Astrocyte (in vitro differentiated cells and primary cell): ENCODE measurements around the gene TKTL1.
"Not testable (repeated sequence)": the region's sequence is repeated elsewhere in the genome, so short reads cannot be mapped to it uniquely, and the experiment has no call there.

ENCODE experiments used
- EZH2 ChIP-seq: IDR thresholded peaks from 2 replicates; pipeline ENCODE4 v1.6.1; 2012; ENCODE audit warnings: mild to moderate bottlenecking, low read length, inconsistent platforms; ENCODE audit not compliant: insufficient read depth
- TF ChIP-seq, protein P1 (sequence below): IDR thresholded peaks from 2 replicates; pipeline ENCODE4 v1.5.1; 2011; ENCODE audit warnings: low read depth, mild to moderate bottlenecking, inconsistent platforms, low read length, moderate library complexity; ENCODE audit not compliant: insufficient read depth

DNA sequence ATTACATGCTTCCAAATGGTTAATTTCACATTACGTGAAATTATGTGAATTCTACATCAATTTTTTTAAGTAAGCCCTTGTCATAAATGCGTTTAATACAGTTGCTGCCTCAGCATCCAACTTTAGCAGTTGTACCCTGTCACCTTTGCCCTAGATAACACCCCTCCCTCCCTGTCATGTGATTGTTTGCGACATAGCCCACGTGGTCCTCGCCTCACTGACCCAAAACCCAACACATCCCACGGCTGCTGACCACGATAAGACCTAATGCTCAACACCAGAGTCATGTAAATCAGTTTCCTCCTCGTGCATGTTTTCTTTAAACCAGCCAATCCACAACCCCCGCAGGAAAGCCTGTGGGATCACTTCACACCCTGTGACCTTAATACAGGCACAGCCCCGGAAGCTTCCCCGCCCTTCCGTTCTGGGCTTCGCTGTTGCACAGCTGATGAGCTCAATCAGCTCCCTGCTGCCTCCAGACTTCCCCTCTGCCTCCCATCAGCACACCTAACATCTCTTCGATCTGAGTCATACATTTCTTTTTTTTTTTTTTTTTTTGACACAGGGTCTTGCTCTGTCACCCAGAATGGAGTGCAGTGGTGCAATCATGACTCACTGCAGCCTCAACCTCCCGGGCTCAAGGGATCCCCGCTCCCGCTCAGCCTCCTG lies 48.1 kb upstream of the TKTL1 start:
- TF ChIP-seq EZH2 = not testable (repeated sequence)
- TF ChIP-seq, protein P1, sequence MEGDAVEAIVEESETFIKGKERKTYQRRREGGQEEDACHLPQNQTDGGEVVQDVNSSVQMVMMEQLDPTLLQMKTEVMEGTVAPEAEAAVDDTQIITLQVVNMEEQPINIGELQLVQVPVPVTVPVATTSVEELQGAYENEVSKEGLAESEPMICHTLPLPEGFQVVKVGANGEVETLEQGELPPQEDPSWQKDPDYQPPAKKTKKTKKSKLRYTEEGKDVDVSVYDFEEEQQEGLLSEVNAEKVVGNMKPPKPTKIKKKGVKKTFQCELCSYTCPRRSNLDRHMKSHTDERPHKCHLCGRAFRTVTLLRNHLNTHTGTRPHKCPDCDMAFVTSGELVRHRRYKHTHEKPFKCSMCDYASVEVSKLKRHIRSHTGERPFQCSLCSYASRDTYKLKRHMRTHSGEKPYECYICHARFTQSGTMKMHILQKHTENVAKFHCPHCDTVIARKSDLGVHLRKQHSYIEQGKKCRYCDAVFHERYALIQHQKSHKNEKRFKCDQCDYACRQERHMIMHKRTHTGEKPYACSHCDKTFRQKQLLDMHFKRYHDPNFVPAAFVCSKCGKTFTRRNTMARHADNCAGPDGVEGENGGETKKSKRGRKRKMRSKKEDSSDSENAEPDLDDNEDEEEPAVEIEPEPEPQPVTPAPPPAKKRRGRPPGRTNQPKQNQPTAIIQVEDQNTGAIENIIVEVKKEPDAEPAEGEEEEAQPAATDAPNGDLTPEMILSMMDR = not testable (repeated sequence)
